Measurements from ENCODE around the gene IDI1.

IDI1 gene

DNA sequence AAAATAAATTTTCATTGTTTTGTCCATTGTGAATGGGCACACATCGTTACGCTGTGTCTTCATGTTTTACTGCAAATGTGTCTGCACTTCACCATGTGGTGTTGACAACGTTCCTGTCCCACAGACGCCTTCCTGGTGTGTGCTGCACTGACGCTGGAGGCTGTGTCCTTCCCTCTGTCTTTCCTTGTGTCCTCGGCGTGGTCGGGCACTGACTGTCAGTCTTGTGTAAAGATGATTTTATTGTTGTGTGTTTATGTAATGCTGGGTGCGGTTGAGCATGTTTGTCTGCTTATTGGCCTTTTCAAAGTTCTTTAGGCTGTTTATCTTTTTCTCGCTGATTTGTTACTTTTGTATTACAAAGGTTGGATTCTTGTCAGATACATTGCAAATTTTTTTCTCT lies 41.3 kb downstream of the IDI1 start:
- no peak overlapping the region for H3K27ac ChIP-seq
- TF ChIP-seq, protein P1, sequence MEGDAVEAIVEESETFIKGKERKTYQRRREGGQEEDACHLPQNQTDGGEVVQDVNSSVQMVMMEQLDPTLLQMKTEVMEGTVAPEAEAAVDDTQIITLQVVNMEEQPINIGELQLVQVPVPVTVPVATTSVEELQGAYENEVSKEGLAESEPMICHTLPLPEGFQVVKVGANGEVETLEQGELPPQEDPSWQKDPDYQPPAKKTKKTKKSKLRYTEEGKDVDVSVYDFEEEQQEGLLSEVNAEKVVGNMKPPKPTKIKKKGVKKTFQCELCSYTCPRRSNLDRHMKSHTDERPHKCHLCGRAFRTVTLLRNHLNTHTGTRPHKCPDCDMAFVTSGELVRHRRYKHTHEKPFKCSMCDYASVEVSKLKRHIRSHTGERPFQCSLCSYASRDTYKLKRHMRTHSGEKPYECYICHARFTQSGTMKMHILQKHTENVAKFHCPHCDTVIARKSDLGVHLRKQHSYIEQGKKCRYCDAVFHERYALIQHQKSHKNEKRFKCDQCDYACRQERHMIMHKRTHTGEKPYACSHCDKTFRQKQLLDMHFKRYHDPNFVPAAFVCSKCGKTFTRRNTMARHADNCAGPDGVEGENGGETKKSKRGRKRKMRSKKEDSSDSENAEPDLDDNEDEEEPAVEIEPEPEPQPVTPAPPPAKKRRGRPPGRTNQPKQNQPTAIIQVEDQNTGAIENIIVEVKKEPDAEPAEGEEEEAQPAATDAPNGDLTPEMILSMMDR (IDR thresholded peaks at IDR 0.05), result no peak
- TF ChIP-seq ZFX (IDR thresholded peaks at IDR 0.05; ENCODE audit: borderline replicate concordance), result no peak

DNA sequence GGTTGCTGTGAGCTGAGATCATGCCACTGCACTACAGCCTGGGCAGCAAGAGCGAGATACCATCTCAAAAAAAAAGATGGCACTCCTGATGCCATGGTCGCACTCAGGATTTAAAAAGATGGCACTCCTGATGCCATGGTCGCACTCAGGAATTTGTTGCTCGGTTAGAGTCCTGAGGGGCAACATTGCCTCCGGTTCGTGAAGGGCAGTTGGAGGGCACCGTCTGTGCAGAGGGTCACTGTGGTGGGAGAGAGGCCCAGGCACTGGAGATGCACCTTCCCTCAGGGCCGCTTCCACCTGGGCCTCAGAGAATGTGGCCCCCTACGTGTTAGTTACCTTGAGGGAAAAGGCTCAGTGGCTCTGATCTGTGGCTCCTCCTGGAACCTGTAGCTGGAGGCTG lies 42.3 kb downstream of the IDI1 start:
- TF ChIP-seq, protein P1 (IDR thresholded peaks at IDR 0.05), result no peak
- no peak for TF ChIP-seq ZFX (IDR thresholded peaks at IDR 0.05; ENCODE audit: borderline replicate concordance)
- no peak overlapping the region for H3K27ac ChIP-seq

DNA sequence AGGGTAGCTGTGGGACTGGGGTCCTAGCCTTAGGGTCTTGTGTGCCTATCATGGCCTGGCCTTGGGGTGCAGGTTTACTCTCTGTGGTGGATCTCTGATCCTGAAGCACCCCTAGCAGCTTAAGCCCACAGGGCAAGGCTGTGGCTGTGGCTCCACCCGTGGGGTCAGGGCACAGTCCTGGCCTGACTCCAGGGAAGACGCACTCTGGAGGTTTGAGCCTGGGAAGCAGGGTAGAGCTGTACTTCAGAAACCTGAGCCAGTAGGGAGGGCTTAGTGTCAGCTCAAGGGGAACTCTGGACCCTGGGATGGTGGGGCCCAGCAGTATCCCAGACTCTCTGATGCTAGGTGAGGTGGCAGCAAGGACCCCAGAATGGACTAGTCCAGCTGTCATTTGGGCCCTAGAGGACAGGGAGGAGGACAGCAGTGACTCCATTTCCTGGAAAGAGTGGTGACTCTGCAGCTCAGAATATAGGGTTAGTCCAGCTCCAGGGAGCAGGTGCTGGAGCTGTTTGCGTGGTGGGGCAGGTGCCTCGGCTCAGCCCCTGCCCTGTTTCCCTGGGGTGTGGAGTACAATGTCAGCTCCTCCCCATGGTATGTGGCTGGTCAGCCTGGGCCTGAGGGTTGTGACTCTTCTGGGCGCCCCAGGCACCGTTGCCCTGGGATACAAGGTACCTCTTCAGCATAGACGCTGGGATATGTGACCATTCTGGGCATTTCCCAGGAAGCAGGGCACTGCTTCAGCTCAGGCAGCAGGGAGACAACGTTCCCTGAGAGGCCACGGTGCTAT lies 44.8 kb downstream of the IDI1 start:
- no peak overlapping the region for H3K27ac ChIP-seq
- no peak for TF ChIP-seq ZFX (IDR thresholded peaks at IDR 0.05; ENCODE audit: borderline replicate concordance)
- TF ChIP-seq, protein P1 (IDR thresholded peaks at IDR 0.05), result no peak

DNA sequence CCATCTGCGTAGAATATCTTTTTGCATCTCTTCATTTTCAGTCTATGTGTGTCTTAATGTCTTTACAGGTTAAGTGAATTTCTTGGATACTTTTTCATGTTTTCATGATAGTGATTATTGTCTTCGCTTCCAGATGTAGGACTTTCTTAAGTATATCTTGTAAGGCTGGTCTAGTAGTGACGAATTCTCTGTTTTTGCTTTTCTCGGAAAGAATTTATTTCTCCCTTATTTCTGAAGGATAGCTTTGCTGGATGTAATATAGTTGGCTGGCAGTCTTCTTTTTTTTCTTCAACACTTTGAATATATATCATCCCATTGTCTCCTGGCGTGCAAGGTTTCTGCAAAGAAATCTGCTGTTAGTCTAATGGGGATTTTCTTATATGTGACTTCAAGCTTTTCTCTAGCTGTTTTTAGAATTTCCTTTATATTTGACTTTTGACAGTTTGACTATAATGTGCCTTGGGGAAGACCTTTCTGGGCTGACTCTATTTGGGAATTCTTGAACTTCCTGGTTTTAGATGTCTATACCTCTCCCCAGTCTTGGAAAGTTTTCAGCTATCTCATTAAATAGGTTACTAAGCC lies 46.4 kb downstream of the IDI1 start:
- TF ChIP-seq ZFX (IDR thresholded peaks at IDR 0.05; ENCODE audit: borderline replicate concordance), result no peak
- TF ChIP-seq, protein P1 (IDR thresholded peaks at IDR 0.05), result no peak
- no peak overlapping the region for H3K27ac ChIP-seq

DNA sequence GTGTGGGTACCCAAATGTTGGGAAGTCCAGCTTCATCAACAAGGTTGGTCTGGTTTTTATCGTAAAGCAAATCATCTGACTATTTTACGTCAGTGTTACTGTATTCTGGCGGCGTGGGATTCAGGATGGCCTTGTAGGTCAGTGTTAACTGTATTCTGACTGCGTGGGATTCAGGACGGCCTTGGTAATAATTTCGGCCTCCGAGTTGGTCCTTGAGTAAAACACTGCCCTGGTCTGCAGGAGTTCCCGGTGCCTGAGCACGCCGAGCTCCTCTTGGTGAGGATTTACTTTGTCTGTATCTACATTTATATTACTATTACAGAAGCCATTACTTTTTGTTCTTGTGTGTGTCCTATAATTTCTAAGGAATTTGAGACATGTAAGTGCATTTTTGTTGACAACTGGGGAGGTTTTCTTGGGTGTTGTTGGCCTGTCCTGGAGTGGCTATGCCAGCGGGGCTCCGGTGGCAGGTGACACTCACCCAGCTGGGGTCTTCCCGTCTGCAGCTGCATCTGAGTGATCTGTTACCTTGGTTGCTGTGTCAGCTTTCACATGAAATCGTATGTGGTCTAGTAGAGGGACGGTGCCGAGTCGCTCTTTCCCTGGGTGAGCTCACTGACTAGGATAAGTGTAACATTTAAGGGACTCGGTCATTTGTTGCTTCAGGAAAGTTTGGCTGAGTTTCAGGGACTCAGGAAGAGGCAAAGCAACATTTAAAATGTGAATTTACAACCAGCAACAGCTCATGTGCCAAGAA lies 51.5 kb downstream of the IDI1 start:
- H3K27ac ChIP-seq, result no peak overlapping the region
- TF ChIP-seq, protein P1 (IDR thresholded peaks at IDR 0.05), result no peak
- no peak for TF ChIP-seq ZFX (IDR thresholded peaks at IDR 0.05; ENCODE audit: borderline replicate concordance)

DNA sequence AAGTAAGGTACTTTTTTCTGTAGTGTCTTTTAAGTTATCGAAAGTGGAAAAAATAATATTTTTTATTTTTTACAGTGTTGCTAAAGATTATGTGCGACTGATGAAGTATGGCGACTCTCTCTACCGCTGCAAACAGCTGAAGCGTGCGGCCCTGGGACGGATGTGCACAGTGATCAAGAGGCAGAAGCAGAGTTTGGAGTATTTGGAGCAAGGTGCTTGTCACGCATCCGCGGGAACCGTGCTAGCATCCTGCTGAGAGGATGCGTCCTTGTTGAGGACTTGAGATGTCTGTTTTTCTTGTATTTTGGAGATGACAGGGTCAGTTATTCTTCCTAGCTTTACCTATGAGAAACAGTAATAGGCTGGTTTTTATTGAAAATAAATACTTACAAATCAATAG lies 52.9 kb downstream of the IDI1 start:
- TF ChIP-seq ZFX (IDR thresholded peaks at IDR 0.05; ENCODE audit: borderline replicate concordance), result no peak
- TF ChIP-seq, protein P1 (IDR thresholded peaks at IDR 0.05), result no peak
- H3K27ac ChIP-seq, result no peak overlapping the region

GRCh38 chr10:995559-995926 lies 53.4 kb downstream of the IDI1 start:
- no peak for TF ChIP-seq ZFX (IDR thresholded peaks at IDR 0.05; ENCODE audit: borderline replicate concordance)
- TF ChIP-seq, protein P1 (IDR thresholded peaks at IDR 0.05), result no peak
- no peak overlapping the region for H3K27ac ChIP-seq
